Right lobe of liver (tissue), 6 donors: Measurements from ENCODE around the gene SNAI1. TPM values are rescaled to one million over a fixed set of nuclear protein-coding genes. Genes with fewer than 3 reads are reported as not detected.

Experiments used
- ATAC-seq, 4 donors: fragments of 200-7000 bp; cut with Tn5 transposase; one replicate each; pipeline ENCODE4 v1.9.1; 2020; ENCODE audit warnings: mild to moderate bottlenecking in 4 of 4, moderate library complexity in 4 of 4
- DNase-seq, 3 donors: peaks; one replicate each; pipeline ENCODE4 v3.0.0-alpha.2; 2020
- H3K27ac ChIP-seq, 3 donors: fragments of 200-600 bp; one replicate each; pipeline ENCODE4 v1.8.0; 2022
- H3K27me3 ChIP-seq, 2 donors: fragments of 200-600 bp; one replicate each; pipeline ENCODE4 v1.8.0; 2022
- H3K36me3 ChIP-seq, 4 donors: fragments of 200-600 bp; sonication (generic) in 1 of 4; one replicate each; pipeline versions ENCODE4 v1.5.1 to v1.8.0; 2017 to 2022; ENCODE audit warnings: control low read depth in 1 of 4
- H3K4me1 ChIP-seq, 4 donors: fragments of 200-600 bp; sonication (generic) in 1 of 4; one replicate each; pipeline versions ENCODE4 v1.5.1 to v1.8.0; 2017 to 2022; ENCODE audit warnings: control low read depth in 1 of 4
- H3K4me3 ChIP-seq, 3 donors: fragments of 200-600 bp; one replicate each; pipeline ENCODE4 v1.8.0; 2022
- H3K9me3 ChIP-seq, 4 donors: fragments of 200-600 bp; sonication (generic) in 1 of 4; one replicate each; pipeline versions ENCODE4 v1.5.1 to v1.8.0; 2017 to 2022; ENCODE audit warnings: control low read depth in 1 of 4
- POLR2A ChIP-seq: fragments of 450-650 bp; IDR thresholded peaks from one replicate; pipeline ENCODE4 v1.6.1; 2017; ENCODE audit warnings: antibody characterized with exemption, mild to moderate bottlenecking
- WGBS: methylation state at CpG from one replicate; pipeline ENCODE4 v1.1.6; 2018; ENCODE audit warnings: low coverage, low lambda C conversion rate; ENCODE audit not compliant: insufficient coverage; ENCODE audit errors: missing lambda C conversion rate; 5-methylcytosine and 5-hydroxymethylcytosine counted together
- intact Hi-C, 2 donors: fragments of 100-400 bp; cut with DNase I; formaldehyde crosslinking; loops; one replicate each; pipeline versions ENCODE4 v1.11.2 to v1.14.1; 2022
- total RNA-seq, 6 experiments: library from RNA; depleted of rRNA in 2 of 6; stranded (reverse); fragments of >200 nt in 2 of 6; fragmentation: NEBNext Ultra II Directional in 3 of 6; extraction: Animal tissue kit (Norgen Biotek cat#: 25700) in 3 of 6; gene quantifications; one replicate each; pipeline versions ENCODE4 v1.1.0 to v1.2.4, GENCODE V29; 2016 to 2023
- TF ChIP-seq, protein P1 (sequence below), 4 donors: fragments of 200-600 bp in 3 of 4; fragments of 450-650 bp in 1 of 4; IDR thresholded peaks; one replicate each; pipeline versions ENCODE4 v1.5.1 to v1.8.0; 2016 to 2022; ENCODE audit warnings: antibody characterized with exemption in 4 of 4, mild to moderate bottlenecking in 2 of 4
- donor health status: DM: no; HTN: yes; CAD: no.
- donor health status: DM: no; HTN: no; CAD: no.
- donor health status: DM: no; HTN: no; CAD: no.
- donor health status: DM: no; HTN: yes; CAD: no.
- donor health status: DM: no; HTN: yes; CAD: no.

The SNAI1 gene
- total RNA-seq, 6 experiments from 2014 or later: 0.73 to 1.9 (median 1.1) TPM

DNA sequence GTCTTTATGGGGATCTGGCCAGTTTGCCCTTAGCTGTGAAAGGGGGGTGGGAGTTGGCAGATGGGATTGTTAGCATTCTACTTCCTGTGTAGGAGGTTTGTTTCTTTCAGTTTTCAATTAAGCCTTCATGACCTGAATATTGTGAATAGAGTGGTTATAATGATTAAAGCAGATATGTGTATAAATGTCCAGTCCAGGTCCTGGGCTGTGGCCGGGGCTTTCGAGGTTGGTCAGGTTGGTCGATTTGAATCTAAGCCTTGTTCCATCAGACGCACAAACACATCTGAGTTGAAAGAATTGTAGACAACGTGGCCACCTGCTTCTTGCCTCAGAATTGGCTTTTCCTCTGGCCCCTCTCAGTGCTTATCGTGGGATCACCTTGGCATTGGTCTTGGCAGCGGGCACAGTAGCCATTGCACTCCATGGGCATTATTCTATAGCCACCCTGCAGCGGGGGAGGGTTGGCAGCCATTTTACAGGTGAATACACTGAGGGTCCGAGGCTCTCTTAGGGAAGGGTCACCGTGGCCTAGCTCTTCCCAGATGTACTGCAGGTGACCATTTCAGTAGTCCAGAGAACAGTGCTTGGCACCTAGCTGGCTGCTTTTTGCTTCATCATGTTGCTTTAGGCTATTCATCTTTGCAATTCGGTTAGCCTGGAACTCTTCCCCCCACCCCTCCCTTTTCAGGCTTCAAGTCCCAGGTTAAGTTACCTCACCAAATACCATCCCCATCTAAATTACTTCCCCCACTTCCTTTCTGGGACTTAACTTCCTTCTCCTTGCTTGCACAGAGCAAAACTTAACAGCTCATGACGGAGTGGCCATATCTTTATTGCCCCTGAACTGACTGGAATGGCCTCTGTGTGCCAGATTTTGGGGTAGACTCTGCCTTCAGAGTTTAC, 45.5 kb upstream of the SNAI1 start:
- TF ChIP-seq, protein P1, sequence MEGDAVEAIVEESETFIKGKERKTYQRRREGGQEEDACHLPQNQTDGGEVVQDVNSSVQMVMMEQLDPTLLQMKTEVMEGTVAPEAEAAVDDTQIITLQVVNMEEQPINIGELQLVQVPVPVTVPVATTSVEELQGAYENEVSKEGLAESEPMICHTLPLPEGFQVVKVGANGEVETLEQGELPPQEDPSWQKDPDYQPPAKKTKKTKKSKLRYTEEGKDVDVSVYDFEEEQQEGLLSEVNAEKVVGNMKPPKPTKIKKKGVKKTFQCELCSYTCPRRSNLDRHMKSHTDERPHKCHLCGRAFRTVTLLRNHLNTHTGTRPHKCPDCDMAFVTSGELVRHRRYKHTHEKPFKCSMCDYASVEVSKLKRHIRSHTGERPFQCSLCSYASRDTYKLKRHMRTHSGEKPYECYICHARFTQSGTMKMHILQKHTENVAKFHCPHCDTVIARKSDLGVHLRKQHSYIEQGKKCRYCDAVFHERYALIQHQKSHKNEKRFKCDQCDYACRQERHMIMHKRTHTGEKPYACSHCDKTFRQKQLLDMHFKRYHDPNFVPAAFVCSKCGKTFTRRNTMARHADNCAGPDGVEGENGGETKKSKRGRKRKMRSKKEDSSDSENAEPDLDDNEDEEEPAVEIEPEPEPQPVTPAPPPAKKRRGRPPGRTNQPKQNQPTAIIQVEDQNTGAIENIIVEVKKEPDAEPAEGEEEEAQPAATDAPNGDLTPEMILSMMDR (IDR thresholded peaks at IDR 0.05): no peak
- TF ChIP-seq POLR2A: no peak
- WGBS: 2% methylated on average over 9 of the region's 12 CpGs
- Histone ChIP-seq H3K27ac (peak overlapping the region; percentile 94 to 97 (median 96)), H3K27me3 (no peaks in the 10 kb centered on the region), H3K9me3 (no peaks in the 10 kb centered on the region), H3K4me3 (peak overlapping the region; percentile 90 to 100 (median 97)), H3K36me3 (peaks cover 0 to 22% (median 3%) of the 10 kb centered on the region in 4 donors), H3K4me1 (peaks cover 3 to 32% (median 12%) of the 10 kb centered on the region in 4 donors)
- ATAC-seq (peak in 1 of 4 donors; percentile 11), DNase-seq (no peak)
- intact Hi-C loops: no loop called here

DNA sequence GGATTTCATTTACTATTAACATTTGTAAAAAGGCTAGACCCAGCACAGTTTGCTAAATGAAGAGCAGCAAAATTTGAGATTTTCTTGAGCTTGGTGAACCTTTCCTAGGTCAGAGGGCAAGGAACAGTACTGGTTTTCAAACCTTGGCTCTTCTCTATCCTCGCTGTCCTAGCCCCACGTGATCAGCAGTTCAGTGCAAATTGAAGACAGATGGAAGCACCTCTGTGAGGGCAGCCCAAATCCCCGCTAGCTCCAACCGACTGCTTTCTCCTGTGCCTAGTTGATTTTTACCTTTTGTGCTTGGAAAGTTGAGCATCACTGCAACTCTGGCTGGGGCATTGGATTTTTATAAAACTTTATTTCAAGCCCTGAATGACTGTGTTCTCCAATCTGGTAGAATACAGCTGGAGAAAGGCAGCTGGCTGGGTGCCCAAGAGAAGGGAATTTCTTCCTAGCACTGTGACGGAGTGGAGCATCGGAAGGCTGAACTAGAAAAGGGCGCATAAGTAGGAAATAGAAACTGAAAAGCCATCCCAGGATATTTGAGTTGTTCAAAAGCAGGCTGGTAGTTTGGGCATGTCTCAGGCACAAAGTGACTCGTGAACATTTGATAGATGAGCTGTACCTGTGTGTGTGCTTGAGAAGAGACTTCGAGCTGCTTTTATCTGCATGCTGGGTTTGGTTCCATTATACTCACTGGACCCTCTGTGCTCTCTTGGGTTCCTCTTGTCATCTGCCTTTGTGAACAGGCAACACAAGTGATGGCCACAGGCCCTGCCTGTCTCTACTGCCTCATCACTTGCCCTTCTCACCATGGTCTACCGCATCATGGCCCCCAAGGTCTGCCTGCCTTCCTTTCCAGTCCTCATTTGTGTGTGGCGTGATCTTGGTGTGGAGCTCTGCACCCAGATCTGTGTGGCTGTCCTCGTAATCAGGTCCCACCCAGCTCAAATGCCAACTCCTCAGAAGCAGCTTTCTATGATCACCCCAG, 44.3 kb upstream of the SNAI1 start:
- peaks cover 0 to 33% (median 8%) of the 10 kb centered on the region in 4 donors for H3K36me3 ChIP-seq
- DNase-seq (peak in 1 of 3 donors; percentile 47), ATAC-seq (peak in 1 of 4 donors; percentile 8)
- H3K4me1 ChIP-seq: peaks cover 3 to 32% (median 12%) of the 10 kb centered on the region in 4 donors
- H3K9me3 ChIP-seq: no peaks in the 10 kb centered on the region
- intact Hi-C loops: no loop called here
- TF ChIP-seq, protein P1 (IDR thresholded peaks at IDR 0.05): no peak
- TF ChIP-seq POLR2A: no peak
- peak overlapping the region in 1 of 3 donors; percentile 97 for H3K4me3 ChIP-seq
- peak overlapping the region in 1 of 3 donors; percentile 96 for H3K27ac ChIP-seq
- H3K27me3 ChIP-seq: no peaks in the 10 kb centered on the region
- WGBS: 46% methylated on average over 11 of the region's 12 CpGs

DNA sequence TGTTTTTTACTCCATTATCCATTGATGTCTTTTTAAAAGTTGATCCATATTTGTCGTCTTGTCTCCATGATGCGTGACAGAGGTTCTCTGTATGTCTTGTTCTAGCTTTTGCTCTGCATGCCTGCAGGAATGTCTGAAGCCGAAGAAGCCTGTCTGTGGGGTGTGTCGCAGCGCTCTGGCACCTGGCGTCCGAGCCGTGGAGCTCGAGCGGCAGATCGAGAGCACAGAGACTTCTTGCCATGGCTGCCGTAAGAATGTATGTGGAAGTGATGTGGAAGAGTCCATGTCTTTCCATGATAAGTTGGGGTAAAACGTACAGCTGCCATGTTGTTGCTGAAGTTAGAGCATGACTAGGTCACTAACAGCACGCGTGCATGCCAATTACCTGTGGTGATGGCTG, 41.3 kb upstream of the SNAI1 start:
- ATAC-seq: no peak
- H3K4me3 ChIP-seq: no peak overlapping the region

DNA sequence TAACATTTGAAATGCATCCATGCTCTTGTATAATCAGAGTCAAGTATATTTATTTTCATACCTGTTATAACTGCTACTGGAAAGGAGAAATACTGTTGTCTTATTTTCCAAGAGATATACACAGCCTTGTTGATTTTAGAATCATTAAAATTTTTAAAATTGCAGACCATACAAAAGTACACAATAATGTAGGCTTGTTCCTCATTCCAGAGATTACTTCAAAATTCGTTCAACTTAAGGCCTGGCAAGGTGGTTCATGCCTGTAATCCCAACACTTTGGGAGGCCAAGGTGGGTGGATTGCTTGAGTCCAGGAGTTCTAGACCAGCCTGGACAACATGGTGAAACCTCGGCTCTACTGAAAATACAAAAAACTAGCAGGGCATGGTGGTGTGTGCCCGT, 40.5 kb upstream of the SNAI1 start:
- Histone ChIP-seq H3K27ac (no peak overlapping the region), H3K9me3 (no peaks in the 10 kb centered on the region), H3K27me3 (no peaks in the 10 kb centered on the region), H3K4me3 (no peak overlapping the region), H3K36me3 (peaks cover 0 to 66% (median 27%) of the 10 kb centered on the region in 4 donors), H3K4me1 (peaks cover 0 to 20% (median 9%) of the 10 kb centered on the region in 4 donors)
- intact Hi-C loops: no loop called here
- ATAC-seq (no peak), DNase-seq (no peak)
- no peak for TF ChIP-seq POLR2A
- TF ChIP-seq, protein P1 (IDR thresholded peaks at IDR 0.05): no peak
- 54% methylated on average over 2 of the region's 3 CpGs for WGBS

More for the DNA sequence above, 41.3 kb upstream of the SNAI1 start:
- no peak for DNase-seq
- Histone ChIP-seq H3K9me3 (no peaks in the 10 kb centered on the region), H3K27me3 (no peaks in the 10 kb centered on the region), H3K27ac (no peak overlapping the region), H3K36me3 (peaks cover 0 to 61% (median 24%) of the 10 kb centered on the region in 4 donors), H3K4me1 (peaks cover 0 to 21% (median 9%) of the 10 kb centered on the region in 4 donors)
- intact Hi-C loops: no loop called here
- TF ChIP-seq POLR2A: no peak
- TF ChIP-seq, protein P1 (IDR thresholded peaks at IDR 0.05): no peak
- WGBS: 100% methylated on average over 9 of the region's 15 CpGs
